ENCODE data around the gene PSMA4. TPM values are rescaled to one million over a fixed set of nuclear protein-coding genes. Genes with fewer than 3 reads are reported as not detected.
A peak's percentile ranks its signal among the peaks of the same experiment; 100 is the strongest.

The PSMA4 gene
- total RNA-seq, 1 experiment from 2014 or later: 294 TPM

GRCh38 chr15:78541744-78542034 is 1.4 kb downstream of the PSMA4 start:
- peak overlapping the region; percentile 93 for H3K9ac ChIP-seq (ENCODE audit: low read length)
- H3K36me3 ChIP-seq (ENCODE audit: control insufficient read depth in 1 of 2, insufficient read depth in 2 of 2, low read length in 2 of 2): peaks cover 40 to 49% of the 10 kb centered on the region in 2 experiments
- H3K79me2 ChIP-seq (ENCODE audit: insufficient read depth, low read length): peaks cover 46% of the 10 kb centered on the region
- H3K4me2 ChIP-seq (ENCODE audit: low read length): peak overlapping the region; percentile 95
- intact Hi-C loops (cut with micrococcal nuclease): loop anchor here (5.0 kb wide), 1 partner anchor 34 kb away; the partner anchor contains the start of gene HYKK
- RAD21 ChIA-PET (ENCODE audit: low non-redundant PET in 1 of 2, low total read pairs in 2 of 2, uncharacterized antibody in 2 of 2, unreplicated experiment in 2 of 2): no interaction called here
- H3K9me2 ChIP-seq (ENCODE audit: insufficient read depth): no peaks in the 10 kb centered on the region
- H3K27me3 ChIP-seq (ENCODE audit: insufficient read depth, low read length): no peaks in the 10 kb centered on the region
- CTCF ChIA-PET: no interaction called here
- H4K20me1 ChIP-seq (ENCODE audit: insufficient read depth): no peaks in the 10 kb centered on the region
- ATAC-seq (no peak), DNase-seq (ENCODE audit: low read depth, low spot score) (no peak)
- no peak for TF ChIP-seq POLR2A (IDR thresholded peaks at IDR 0.05; ENCODE audit: borderline replicate concordance, extremely low read depth, insufficient read depth, insufficient read length)
- TF ChIP-seq ATF3 (IDR thresholded peaks at IDR 0.05): no peak
- no peak for TF ChIP-seq CTCF (IDR thresholded peaks at IDR 0.05 in 2 of 3, conservative IDR thresholded peaks at IDR 0.05 in 1 of 3; ENCODE audit: borderline replicate concordance in 1 of 3, insufficient read depth in 1 of 3, low read depth in 2 of 3, low read length in 2 of 3)
- no peak for TF ChIP-seq EZH2phosphoT487 (IDR thresholded peaks at IDR 0.05; ENCODE audit: borderline replicate concordance)
- TF ChIP-seq FOSL1 (IDR thresholded peaks at IDR 0.05; ENCODE audit: low read depth): no peak
- TF ChIP-seq JUND (IDR thresholded peaks at IDR 0.05): no peak
- TF ChIP-seq CBX3 (IDR thresholded peaks at IDR 0.05; ENCODE audit: low read depth): no peak
- TF ChIP-seq YY1 (IDR thresholded peaks at IDR 0.05; ENCODE audit: extremely low read depth, insufficient replicate concordance, low read depth, low read length): no peak
- no peak for TF ChIP-seq SP1 (IDR thresholded peaks at IDR 0.05; ENCODE audit: low read depth)
- no peak for TF ChIP-seq ZNF274 (IDR thresholded peaks at IDR 0.05; ENCODE audit: low read depth, low read length)
- no peak for TF ChIP-seq TCF7L2 (IDR thresholded peaks at IDR 0.05; ENCODE audit: borderline replicate concordance, extremely low read depth, insufficient read depth, insufficient read length)
- no peak for TF ChIP-seq ZBTB33 (IDR thresholded peaks at IDR 0.05; ENCODE audit: extremely low read depth, insufficient replicate concordance, low read length)
- TF ChIP-seq SIN3A (IDR thresholded peaks at IDR 0.05; ENCODE audit: low read depth): no peak
- no peak for TF ChIP-seq RAD21 (IDR thresholded peaks at IDR 0.05; ENCODE audit: low read depth)
- TF ChIP-seq SRF (IDR thresholded peaks at IDR 0.05; ENCODE audit: low read depth): no peak
- TF ChIP-seq ZFX (IDR thresholded peaks at IDR 0.05): no peak
- no peak for TF ChIP-seq CEBPB (IDR thresholded peaks at IDR 0.05; ENCODE audit: low read depth)
- no peak for TF ChIP-seq EZH2 (IDR thresholded peaks at IDR 0.05)
- TF ChIP-seq REST (IDR thresholded peaks at IDR 0.05; ENCODE audit: low read depth): no peak
- POLR2A ChIA-PET: interaction anchor here (1.1 to 2.4 kb wide), 3 partner anchors 8 to 24 kb away, joined by 3 to 12 read pairs (median 6); partner anchors contain the start of gene CHRNA5
- peaks cover 5 to 14% of the 10 kb centered on the region in 2 experiments; a peak in 3 of 4 replicates for H3K4me1 ChIP-seq (ENCODE audit: control insufficient read depth in 1 of 2, insufficient read depth in 2 of 2, low read length in 2 of 2)
- H3K4me3 ChIP-seq (replicated peaks in 1 of 2; ENCODE audit: low read depth in 1 of 2, low read length in 2 of 2): peak overlapping the region; percentile 84 to 91
- no TSS peak for BruUV-seq (replicated peaks)
- H3K9me3 ChIP-seq (ENCODE audit: control insufficient read depth in 1 of 2, insufficient read depth in 1 of 2, low read depth in 1 of 2, low read length in 2 of 2): no peaks in the 10 kb centered on the region
- peak overlapping the region; percentile 86; the same call in 1 of the 2 replicates for H3K27ac ChIP-seq (ENCODE audit: low read depth, low read length)
- no peak overlapping the region for H2AFZ ChIP-seq (ENCODE audit: low read depth, low read length, poor library complexity, severe bottlenecking)
